ENCODE data around the gene CCDC6. TPM values are rescaled to one million over a fixed set of nuclear protein-coding genes. Genes with fewer than 3 reads are reported as not detected.
A peak's percentile ranks its signal among the peaks of the same experiment; 100 is the strongest.

Gene CCDC6
- total RNA-seq, 4 donors from 2014 or later = 20.1 to 30.6 (median 24.1) TPM

DNA sequence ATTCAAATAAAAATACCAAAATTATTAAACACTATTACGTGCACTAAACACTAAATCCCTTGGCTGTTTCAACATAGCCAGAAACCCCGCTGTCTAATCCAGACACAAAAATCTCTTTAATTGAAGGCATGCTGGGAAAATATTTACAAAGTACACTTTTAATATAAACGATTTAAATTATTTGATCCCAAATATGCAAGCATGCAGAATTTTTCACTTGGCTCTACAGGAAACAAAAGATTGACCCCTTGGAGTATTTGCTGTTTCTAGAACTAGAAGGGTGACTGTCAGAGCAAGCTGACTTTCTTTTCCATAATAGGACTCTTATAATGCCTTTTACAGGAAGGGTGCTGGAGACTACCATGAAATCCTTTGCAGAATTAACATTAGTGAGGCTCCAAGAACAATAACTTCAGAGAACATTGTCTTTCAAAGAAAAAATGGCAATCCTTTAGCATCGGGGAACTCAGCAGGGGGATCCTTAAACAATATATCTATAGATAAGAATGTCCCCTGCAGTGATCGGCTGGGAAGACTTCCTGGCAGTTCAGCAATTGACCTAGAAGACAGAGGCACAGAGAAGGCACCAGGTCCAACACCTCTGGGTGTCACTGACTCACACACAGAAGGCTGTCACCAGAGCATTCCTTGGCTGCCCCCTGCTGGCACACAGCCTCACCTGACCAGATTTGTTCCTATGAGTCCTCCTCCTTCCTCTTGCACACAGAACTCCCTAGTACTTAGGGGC lies 97.3 kb downstream of the CCDC6 start:
- TF ChIP-seq, protein P1, sequence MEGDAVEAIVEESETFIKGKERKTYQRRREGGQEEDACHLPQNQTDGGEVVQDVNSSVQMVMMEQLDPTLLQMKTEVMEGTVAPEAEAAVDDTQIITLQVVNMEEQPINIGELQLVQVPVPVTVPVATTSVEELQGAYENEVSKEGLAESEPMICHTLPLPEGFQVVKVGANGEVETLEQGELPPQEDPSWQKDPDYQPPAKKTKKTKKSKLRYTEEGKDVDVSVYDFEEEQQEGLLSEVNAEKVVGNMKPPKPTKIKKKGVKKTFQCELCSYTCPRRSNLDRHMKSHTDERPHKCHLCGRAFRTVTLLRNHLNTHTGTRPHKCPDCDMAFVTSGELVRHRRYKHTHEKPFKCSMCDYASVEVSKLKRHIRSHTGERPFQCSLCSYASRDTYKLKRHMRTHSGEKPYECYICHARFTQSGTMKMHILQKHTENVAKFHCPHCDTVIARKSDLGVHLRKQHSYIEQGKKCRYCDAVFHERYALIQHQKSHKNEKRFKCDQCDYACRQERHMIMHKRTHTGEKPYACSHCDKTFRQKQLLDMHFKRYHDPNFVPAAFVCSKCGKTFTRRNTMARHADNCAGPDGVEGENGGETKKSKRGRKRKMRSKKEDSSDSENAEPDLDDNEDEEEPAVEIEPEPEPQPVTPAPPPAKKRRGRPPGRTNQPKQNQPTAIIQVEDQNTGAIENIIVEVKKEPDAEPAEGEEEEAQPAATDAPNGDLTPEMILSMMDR (IDR thresholded peaks at IDR 0.05) = peak; percentile 38 to 63 (median 52)
- TF ChIP-seq EP300 (IDR thresholded peaks at IDR 0.05) = no peak
- Histone ChIP-seq H3K27ac (peak overlapping the region in 1 of 4 donors; percentile 22), H3K4me1 (peaks cover 0 to 14% (median 2%) of the 10 kb centered on the region in 4 donors), H3K27me3 (no peaks in the 10 kb centered on the region), H3K4me3 (no peak overlapping the region), H3K36me3 (peaks cover 0 to 72% (median 0%) of the 10 kb centered on the region in 3 donors), H3K9me3 (no peaks in the 10 kb centered on the region)
- peak; percentile 37 to 64 for DNase-seq (ENCODE audit: low spot score in 2 of 2)
- 38 to 53% methylated on average over 5 of the region's 5 CpGs for whole genome bisulfite sequencing, 2 donors

DNA sequence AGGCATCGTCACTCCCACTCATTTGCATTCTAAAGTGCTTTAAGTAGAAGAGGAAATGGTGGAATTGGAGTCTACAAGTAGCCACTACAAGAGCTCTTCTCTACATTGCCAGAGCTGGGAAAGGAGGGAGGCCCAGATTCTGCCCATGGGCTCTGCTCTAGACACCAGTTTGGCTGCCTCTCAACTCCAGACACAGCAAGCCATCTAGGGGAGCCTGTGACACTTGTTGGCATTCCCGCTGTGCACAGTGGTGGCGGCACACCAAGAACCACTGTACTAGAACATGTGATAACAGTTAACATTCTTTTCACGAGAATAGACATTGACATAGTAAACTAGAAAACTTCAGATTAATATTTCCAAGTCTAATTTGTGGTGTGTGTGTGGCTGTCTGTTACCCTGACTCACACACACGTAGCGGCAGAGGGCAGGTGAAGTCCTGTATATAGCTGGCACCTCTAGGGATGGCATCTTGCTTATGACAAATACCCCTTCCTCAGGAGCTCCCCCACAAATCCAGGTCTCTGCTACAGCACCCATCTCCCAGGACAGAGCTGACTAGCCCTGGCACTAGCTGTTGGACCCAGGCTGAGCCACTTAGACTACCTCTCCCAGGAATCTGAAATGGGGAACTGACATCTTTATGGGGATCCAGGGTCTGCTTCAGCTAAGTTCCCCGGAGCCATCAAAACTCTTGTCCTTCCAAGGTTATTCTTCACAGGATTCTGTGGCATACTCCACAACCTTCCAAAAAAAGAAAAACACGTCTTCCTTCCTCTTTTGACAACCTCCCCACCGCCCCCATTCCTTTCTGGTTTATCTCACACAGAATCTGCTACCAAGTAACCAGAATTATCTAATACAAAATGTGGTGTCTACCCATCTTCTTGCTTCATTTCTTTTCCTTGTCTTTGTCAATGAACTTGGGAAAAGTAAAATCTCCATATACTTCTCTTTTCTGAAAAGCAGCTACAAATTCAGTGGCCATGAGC lies 98.4 kb downstream of the CCDC6 start:
- TF ChIP-seq POLR2A (IDR thresholded peaks at IDR 0.05) (no peak), EP300 (IDR thresholded peaks at IDR 0.05) (no peak)
- TF ChIP-seq, protein P1 (IDR thresholded peaks at IDR 0.05) = no peak
- 88 to 91% methylated on average over 9 of the region's 9 CpGs for WGBS, 2 donors
- Histone ChIP-seq H3K36me3 (peaks cover 0 to 84% (median 0%) of the 10 kb centered on the region in 3 donors), H3K9me3 (no peaks in the 10 kb centered on the region), H3K4me1 (peaks cover 0 to 23% (median 6%) of the 10 kb centered on the region in 4 donors), H3K27me3 (no peaks in the 10 kb centered on the region), H3K27ac (peak overlapping the region in 1 of 4 donors; percentile 22), H3K4me3 (no peak overlapping the region)
- no peak for DNase-seq (ENCODE audit: low spot score in 2 of 2)

DNA sequence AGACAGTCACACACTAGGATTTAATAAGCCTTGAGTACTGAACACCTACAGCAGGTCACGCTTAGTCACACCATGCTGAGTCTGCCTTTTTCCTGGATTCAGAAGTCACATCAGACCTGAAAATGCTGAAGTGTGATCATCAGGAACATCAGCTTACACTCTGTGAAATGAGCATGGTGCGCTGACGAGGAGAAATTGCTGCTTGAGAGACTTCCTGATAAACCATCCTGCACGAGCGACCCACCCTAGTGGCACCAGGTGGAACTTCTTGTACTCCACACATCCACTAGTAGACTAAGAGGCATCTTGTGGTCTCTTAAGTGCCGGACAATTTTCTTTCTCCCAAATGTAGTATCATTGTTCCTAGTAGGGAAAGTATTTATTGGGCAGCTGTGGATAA lies 101.3 kb downstream of the CCDC6 start:
- Histone ChIP-seq H3K4me3 (no peak overlapping the region), H3K9me3 (no peaks in the 10 kb centered on the region), H3K27ac (no peak overlapping the region), H3K4me1 (peaks cover 0 to 23% (median 6%) of the 10 kb centered on the region in 4 donors), H3K27me3 (no peaks in the 10 kb centered on the region), H3K36me3 (peaks cover 0 to 65% (median 0%) of the 10 kb centered on the region in 3 donors)
- TF ChIP-seq POLR2A (IDR thresholded peaks at IDR 0.05) = no peak
- TF ChIP-seq, protein P1 (IDR thresholded peaks at IDR 0.05) = peak in 3 of 5 experiments; percentile 17 to 26 (median 21)
- WGBS, 2 donors = 82 to 88% methylated on average over 6 of the region's 6 CpGs
- no peak for DNase-seq (ENCODE audit: low spot score in 2 of 2)

DNA sequence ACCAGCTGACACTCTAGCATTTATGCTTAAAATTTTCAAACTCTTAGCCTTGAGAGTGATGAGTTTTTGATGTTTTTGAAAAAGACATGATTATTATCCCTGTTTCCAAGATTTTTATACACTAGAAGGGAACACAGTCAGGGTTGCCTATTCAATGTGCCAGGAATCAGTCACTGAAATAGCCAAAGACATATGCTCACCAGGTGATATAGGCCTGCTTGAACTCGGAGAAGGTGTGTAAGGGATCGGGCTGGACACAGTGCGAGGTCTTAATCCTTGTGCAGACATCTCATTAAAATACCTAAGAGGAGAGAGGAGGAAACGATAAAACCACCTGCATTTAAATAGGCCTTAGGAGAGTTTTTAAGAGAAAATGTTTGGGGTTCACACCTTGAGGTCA lies 102.1 kb downstream of the CCDC6 start:
- Histone ChIP-seq H3K4me3 (no peak overlapping the region), H3K4me1 (peaks cover 0 to 25% (median 6%) of the 10 kb centered on the region in 4 donors), H3K27me3 (no peaks in the 10 kb centered on the region), H3K36me3 (peaks cover 0 to 66% (median 0%) of the 10 kb centered on the region in 3 donors), H3K9me3 (no peaks in the 10 kb centered on the region), H3K27ac (no peak overlapping the region)
- WGBS, 2 donors = 90 to 91% methylated on average over 4 of the region's 4 CpGs
- DNase-seq (ENCODE audit: low spot score in 2 of 2) = no peak
- TF ChIP-seq POLR2A (IDR thresholded peaks at IDR 0.05) (no peak), EP300 (IDR thresholded peaks at IDR 0.05) (no peak)
- TF ChIP-seq, protein P1 (IDR thresholded peaks at IDR 0.05) = no peak
